Activated CD8-positive, alpha-beta memory T cell treated with anti-CD3 and anti-CD28 coated beads for 1 hour (primary cell): ENCODE data around the gene ATOH1.

Source experiments
- DNase-seq, 2 donors: peaks; one replicate each; pipeline ENCODE4 v3.0.0-alpha.2; 2020; ENCODE audit warnings: low read depth in 1 of 2; ENCODE audit errors: extremely low read depth in 1 of 2

The ATOH1 gene, protein sequence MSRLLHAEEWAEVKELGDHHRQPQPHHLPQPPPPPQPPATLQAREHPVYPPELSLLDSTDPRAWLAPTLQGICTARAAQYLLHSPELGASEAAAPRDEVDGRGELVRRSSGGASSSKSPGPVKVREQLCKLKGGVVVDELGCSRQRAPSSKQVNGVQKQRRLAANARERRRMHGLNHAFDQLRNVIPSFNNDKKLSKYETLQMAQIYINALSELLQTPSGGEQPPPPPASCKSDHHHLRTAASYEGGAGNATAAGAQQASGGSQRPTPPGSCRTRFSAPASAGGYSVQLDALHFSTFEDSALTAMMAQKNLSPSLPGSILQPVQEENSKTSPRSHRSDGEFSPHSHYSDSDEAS

DNA sequence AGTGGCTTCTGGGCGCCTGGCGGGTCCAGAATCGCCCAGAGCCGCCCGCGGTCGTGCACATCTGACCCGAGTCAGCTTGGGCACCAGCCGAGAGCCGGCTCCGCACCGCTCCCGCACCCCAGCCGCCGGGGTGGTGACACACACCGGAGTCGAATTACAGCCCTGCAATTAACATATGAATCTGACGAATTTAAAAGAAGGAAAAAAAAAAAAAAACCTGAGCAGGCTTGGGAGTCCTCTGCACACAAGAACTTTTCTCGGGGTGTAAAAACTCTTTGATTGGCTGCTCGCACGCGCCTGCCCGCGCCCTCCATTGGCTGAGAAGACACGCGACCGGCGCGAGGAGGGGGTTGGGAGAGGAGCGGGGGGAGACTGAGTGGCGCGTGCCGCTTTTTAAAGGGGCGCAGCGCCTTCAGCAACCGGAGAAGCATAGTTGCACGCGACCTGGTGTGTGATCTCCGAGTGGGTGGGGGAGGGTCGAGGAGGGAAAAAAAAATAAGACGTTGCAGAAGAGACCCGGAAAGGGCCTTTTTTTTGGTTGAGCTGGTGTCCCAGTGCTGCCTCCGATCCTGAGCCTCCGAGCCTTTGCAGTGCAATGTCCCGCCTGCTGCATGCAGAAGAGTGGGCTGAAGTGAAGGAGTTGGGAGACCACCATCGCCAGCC, at the start of gene ATOH1:
Gene ATOH1 (plus strand): TSS at position 422 of the 663 bp plus-strand sequence. CDS start 174 bp downstream, at position 596.
- no peak for DNase-seq

DNA sequence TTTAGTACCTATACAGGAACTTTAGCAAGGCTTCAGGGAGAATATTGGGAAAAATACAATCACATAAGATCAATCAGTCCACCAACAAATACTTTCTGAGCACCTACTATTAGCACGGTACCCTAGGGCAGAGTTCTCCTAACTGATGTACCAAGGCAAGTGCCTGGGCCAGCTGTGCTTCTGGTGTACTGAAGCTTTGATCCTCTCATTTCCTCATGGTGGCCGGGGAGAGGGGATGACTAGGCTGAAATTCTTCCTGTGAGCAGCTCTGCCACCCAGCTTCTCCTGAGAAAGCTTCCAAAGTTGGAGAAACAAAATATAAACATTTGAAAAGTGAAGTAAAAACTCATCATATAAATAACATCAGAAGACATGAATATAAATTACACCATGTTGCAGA, 49.3 kb upstream of the ATOH1 start:
- no peak for DNase-seq

DNA sequence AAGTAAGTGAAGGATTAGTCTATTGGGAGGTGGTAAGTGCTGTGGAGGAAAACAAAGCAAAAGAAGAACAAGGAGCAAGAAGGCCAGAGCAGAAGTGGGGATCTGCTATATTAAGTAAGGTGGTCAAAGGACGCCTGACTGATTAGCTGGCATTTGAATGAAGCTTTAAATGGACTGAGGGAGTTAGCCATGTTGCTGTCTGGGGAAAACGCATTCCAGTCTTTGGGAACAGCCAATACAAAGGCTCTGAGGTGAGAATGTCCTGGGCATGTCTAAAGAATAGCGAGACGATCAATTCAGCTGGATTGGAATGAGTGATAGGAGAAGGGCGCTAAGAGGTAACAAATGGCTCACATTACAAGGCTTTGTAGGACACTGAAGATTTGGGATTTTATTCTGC, 48.5 kb upstream of the ATOH1 start:
- DNase-seq, result no peak

DNA sequence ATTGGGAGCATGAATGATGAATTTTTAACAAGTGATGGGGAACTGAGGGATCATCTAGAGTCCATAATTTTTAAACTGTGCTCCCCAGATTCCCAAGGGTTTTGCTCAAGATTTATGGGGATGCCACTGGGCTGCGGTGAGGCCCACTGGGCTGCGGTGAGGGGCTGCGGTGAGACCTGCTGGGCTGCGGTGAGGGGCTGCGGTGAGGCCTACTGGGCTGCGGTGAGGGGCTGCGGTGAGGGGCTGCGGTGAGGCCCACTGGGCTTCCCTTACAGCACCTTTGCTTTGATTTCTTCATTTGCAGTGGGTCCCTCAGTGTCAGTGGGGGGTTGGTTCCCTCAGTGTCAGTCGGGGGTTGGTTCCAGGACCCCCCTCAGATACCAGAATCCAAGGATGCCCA, 47.4 kb upstream of the ATOH1 start:
- no peak for DNase-seq

DNA sequence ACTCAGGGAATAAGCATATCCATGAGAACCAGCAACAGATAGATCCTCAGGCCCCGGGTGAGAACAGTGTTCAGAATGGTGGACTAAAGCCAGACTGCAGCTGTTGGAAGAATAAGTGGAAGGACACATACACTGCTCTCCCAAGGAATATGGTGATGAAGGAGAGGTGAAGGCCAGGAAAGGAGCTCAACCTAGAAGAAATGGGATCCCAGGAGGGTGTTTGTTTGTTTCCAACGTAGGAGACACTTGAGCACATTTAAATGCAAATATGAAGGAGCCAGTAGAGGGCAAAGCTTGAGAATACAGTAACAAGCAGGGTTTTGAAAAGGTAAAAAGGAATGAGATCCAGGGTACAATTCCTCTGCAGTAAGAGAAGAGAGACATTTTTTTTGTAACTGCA, 42.4 kb upstream of the ATOH1 start:
- no peak for DNase-seq

DNA sequence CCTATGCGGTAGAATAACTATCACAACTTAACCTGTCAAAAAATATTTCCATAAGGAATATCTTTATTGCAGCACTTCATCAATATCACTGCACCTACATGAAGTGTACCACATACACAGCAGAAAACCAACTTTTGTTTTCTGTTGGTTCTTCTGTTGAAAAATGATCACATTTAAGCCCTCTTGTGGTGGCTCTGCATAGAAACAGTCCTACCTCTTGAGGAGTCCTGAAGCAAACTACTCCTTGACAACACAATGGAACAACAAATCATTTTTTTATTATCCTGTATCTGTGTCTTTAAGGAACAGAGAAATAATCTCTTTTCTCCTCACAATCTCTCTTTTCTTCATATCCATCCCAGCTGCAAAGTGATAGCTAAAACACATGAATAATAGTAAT, 39.8 kb upstream of the ATOH1 start:
- DNase-seq, result no peak

DNA sequence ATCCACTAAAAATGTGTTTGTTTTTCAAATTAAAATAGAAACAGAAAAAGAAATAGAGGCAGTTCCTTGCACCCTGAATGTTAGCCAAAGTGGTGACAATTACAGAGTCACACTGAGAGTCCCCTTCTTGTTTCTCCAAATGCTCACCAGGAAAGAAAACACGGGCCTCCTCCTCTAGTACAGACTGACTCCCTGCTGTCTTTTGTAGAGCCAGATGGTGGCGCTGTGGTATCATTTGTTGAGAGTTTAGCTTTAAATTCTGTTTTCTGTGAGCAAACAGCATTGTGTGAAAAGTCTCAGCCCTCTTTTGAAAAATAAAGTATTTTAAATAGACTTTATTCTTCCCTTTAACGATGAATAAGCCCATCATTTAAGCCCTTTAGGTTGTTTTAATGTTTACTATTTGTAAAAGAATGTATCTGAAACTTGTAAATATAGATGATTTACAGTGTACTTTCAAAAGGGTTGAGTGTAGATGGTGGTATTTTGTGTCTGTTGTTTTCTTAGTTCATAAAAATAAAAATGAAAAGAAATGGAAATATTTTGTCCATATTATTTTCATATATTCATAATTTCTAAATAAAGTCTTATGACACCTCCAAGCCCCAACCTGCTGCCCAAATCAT, 36.9 kb upstream of the ATOH1 start:
- DNase-seq, result no peak

DNA sequence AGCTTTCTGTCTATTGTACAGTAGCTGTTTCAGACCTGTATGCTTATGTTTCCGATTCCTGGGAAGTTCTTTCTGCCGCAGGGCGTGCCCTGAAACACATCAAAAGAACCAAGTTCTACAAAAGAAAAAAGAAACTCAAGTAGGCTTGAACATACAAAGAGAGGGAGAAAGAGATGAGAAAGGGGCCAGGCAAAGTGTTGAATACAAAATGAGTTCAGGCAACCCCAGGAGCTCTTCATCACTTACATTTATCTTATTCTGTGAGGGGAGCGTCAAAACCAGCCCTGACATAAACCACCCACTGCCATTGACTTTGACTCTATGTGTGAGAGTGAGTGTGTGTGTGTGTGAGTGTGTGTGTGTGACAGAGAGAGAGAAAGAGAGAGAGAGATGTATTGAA, 26.5 kb upstream of the ATOH1 start:
- DNase-seq, result no peak

DNA sequence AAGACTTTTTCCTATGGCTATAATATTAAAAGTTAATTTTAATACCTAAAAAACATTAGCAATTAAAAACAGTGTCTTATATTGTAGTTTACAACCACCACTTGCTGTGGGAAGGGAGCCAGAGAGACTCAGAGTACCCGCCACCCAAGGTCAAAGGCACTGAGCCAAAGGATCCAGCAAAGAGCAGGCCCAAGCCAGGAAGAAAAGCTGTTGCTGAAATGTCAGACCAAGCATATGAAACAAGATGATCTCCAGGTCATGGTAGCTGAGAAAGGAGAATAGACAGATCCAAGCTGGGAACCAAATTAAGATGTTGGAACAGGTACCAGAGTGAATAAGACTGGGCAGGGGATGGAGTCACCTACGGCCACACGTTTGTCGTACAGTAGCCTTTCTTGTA, 18.8 kb upstream of the ATOH1 start:
- no peak for DNase-seq

DNA sequence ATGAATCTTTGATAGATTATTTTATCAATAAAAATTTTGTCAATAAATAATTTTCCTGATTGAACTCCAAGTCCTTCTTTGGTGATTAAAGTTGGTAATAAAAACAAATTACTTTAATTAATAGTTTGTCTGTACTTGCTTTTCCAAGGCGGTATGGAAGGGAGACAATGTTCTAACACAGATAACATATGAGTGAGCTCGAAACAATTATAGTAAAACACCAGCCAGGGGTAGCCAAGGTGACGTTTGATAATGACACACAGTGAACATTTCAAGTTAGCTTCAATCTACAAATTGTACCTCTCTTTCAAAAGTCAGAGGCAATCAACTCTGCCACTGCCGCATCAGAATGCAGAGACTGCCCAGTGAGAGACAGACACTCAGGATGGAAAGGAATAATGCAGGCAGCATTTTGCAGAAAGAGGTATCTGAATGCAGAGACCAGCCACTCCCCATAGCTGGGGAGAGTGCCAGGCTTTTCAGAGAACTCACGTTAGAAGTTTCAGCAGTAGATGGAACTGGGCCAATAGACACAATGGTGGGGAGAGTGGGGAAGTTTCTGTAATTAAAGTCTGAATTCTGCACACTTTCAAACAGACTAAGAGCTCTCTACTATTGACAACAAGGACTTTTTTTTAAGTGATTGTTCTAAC, 18.1 kb upstream of the ATOH1 start:
- no peak for DNase-seq

DNA sequence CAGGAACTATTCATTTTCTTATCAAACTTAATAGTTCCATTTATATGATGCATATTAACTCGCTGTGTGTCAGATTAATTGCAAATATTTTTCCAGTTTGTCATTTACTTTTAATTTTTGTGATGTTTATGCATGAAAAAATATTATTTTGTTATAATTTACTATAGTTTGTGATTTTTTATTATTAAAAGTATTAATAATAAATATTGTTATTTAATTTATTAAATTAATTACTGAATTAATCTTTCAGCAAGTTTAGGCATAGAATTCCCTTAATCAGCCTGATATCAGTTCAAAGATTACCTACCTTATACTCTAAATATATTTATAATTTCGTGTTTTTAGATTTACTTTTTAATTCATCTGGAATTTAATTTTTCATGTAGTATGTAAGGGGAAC, 15.5 kb upstream of the ATOH1 start:
- DNase-seq, result no peak

DNA sequence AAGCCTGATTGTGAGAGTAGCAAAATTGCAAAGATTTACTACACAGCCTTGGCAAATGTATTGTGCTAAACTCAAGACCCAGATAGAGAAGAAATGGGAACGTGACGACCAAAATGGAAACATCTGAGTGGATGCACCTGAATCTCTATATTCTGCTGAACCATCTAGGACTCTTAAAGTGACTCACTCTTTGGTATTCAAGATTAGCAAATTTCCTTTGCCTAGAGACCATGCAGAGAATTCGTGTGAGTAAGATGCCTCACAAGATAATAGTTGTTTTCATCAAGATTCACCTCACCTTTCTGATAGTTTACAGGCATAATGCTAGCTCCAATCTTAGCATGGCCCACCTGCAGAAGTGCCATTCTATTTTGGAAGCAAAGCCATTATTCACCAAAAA, 14.4 kb upstream of the ATOH1 start:
- no peak for DNase-seq

DNA sequence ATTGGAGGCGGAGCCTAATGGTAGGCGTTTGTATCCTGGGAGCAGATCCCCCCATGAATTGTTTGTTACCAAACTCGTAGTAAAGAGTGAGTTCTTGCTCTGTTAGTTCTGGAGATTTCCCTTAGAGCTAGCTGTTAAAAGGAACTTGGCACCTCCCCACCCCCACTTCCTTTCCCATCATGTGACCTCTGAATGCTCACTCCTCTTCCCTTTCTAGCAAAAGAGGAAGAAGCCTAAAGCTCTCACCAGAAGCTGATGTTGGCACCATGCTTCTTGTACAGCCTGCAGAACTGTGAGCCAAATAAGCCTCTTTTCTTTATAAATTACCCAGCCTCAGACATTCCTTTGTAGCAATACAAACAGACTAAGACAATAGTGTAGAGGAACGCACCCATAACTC, 13.8 kb upstream of the ATOH1 start:
- DNase-seq, result no peak

DNA sequence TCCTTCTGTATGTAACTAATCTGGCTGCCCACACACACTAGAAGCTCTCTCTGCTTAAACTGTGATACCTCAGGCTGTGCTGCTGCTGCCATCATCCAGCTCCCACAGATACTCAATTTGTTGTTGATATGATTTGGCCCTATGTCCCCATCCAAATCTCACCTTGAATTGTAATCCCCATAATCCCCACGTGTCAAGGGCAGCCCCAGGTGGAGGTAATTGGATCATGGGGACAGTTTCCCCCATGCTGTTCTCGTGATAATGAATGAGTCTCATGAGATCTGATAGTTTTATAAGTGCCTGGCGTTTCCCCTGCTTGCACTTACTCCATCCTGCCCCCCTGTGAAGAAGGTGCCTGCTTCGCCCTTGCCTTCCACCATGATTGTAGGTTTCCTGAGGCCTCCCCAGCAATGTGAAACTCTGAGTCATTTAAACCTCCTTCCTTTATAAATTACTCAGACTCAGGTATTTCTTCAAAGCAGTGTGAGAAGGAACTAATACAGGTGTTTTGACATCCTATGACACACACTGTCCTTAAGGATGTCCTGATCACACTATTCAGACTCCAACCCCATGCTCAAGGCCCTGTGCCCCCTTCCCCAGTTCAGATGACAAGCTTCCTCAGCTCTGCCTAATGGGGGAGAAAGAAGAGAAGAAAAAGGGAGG, 2.9 kb upstream of the ATOH1 start:
- DNase-seq, result no peak

DNA sequence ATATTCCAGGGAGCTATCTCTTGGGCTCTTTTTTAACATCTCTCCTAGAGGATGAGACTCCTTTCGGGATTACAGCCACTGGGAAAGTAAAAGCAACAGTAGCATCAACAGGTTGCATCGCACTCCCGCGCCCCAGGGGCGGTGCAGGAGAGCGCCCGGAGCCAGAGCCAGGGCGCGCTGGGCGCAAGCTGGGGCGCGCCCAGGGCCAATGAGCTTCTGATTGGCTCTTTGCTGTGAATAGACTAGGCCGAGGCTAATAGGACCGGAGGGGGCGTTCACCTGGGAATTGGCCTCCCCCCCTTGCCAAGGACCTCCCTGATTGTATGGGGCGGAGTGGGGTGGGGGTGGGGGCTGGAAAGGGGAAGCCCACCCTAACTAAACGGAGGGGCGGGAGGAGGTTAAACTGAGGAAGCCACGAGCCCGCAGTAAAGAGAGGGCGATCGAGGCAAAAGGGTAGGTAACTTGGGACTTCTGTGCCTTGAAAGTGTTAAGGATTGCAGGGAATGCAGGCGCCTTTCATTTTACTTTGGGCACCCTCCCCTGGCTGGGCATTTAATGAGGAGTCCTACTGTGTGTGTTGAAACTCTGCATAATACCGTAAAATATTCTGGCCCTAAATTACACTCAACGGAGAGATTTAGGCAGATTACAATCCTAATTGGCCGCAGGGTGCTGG, 1.1 kb upstream of the ATOH1 start:
- DNase-seq, result no peak

DNA sequence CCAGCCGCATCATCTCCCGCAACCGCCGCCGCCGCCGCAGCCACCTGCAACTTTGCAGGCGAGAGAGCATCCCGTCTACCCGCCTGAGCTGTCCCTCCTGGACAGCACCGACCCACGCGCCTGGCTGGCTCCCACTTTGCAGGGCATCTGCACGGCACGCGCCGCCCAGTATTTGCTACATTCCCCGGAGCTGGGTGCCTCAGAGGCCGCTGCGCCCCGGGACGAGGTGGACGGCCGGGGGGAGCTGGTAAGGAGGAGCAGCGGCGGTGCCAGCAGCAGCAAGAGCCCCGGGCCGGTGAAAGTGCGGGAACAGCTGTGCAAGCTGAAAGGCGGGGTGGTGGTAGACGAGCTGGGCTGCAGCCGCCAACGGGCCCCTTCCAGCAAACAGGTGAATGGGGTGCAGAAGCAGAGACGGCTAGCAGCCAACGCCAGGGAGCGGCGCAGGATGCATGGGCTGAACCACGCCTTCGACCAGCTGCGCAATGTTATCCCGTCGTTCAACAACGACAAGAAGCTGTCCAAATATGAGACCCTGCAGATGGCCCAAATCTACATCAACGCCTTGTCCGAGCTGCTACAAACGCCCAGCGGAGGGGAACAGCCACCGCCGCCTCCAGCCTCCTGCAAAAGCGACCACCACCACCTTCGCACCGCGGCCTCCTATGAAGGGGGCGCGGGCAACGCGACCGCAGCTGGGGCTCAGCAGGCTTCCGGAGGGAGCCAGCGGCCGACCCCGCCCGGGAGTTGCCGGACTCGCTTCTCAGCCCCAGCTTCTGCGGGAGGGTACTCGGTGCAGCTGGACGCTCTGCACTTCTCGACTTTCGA, 654 bp downstream of the ATOH1 start:
- DNase-seq, result no peak

DNA sequence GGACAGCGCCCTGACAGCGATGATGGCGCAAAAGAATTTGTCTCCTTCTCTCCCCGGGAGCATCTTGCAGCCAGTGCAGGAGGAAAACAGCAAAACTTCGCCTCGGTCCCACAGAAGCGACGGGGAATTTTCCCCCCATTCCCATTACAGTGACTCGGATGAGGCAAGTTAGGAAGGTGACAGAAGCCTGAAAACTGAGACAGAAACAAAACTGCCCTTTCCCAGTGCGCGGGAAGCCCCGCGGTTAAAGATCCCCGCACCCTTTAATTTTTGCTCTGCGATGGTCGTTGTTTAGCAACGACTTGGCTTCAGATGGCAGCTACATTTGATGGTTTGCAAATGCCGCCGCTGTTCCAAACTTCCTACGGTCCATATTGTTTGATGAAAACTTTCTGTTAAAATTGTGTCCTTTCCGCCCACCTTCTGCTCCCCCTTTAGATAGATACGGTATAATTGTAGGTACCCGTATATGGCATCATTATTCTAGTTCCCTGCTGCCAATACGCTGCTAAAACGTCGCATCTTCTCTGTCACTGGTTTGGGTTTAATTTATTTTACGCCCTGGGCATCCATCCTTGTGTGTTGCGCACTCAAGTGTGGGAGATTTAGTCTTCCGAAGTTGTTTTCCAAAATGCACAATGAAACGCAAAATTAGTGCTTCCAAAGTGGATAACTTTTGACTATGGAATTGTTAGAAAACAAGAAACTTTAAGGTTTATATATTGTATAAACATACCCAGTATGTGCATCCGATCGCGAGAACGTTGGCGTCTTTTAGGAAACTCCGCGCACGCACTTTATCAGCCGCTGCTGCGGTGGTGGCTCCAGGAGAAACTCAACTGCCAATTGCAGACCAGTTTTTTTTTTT, 1.5 kb downstream of the ATOH1 start:
- DNase-seq, result no peak

DNA sequence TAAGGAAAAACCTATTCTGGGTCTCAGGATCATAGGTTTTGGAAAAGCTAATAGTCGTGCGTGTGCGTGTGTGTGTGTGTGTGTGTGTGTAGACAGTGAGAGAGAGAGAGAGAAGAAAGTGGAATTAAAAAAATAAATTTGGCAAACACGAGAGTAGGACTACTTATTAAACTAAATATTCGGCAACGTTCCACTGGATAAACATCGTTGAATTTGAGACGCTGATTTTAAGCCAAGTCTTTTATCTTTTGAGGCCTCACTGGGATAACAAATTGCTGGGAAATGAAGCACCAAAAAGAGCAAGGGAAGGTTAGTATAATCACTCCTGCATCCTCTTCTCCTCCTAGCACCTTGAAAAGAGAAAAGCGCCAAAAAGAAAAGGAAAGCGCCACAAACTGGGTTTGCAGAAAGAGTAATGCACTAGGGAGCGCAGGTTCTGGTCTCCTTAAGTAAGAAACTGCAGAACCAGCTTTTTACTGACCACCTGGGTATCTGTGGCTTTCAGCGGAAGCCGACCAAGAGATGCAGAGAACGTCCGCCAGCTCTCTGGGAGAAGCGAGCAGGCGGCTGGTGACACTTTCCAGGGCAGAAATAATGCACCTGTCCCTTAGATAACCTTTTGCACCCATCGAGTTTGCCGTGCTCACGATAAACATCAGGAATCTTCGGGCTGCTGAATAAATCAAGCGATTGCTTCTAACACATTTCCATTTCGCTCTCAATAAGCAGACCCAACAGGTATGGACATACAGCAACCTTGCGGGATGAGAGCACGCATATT, 3.4 kb downstream of the ATOH1 start:
- no peak for DNase-seq
